Neuronal stem cell (in vitro differentiated cells): ENCODE measurements around the gene MAMLD1.

Experiments used
- DNase-seq: peaks from one replicate; pipeline ENCODE4 v3.0.0-alpha.2; 2013; ENCODE audit warnings: low spot score
- H2AFZ ChIP-seq: one replicate; pipeline ENCODE4 v1.6.1; 2013; ENCODE audit warnings: mild to moderate bottlenecking, low read length, inconsistent platforms
- H2AK5ac ChIP-seq: 2 replicates; pipeline ENCODE4 v1.6.1; 2013; ENCODE audit warnings: low read depth, mild to moderate bottlenecking, inconsistent platforms, low read length, moderate library complexity, mixed read lengths
- H2BK120ac ChIP-seq: 2 replicates; pipeline ENCODE4 v1.6.1; 2013; ENCODE audit warnings: low read depth, mild to moderate bottlenecking, inconsistent platforms, low read length, moderate library complexity, mixed read lengths
- H2BK12ac ChIP-seq: one replicate; pipeline ENCODE4 v1.6.1; 2013; ENCODE audit warnings: low read length, inconsistent platforms
- H2BK15ac ChIP-seq: 2 replicates; pipeline ENCODE4 v1.6.1; 2013; ENCODE audit warnings: mild to moderate bottlenecking, low read length, inconsistent platforms, mixed read lengths
- H2BK5ac ChIP-seq: one replicate; pipeline ENCODE4 v1.6.1; 2013; ENCODE audit warnings: inconsistent platforms, mild to moderate bottlenecking, low read length, moderate library complexity
- H3K14ac ChIP-seq: one replicate; pipeline ENCODE4 v1.6.1; 2013; ENCODE audit warnings: low read length, inconsistent platforms
- H3K18ac ChIP-seq: 2 replicates; pipeline ENCODE4 v1.6.1; 2013; ENCODE audit warnings: low read length, inconsistent platforms
- H3K23ac ChIP-seq: 2 replicates; pipeline ENCODE4 v1.6.1; 2013; ENCODE audit warnings: low read depth, mild to moderate bottlenecking, mixed read lengths, low read length, inconsistent platforms; ENCODE audit not compliant: poor library complexity
- H3K27ac ChIP-seq: replicated peaks from 3 replicates; pipeline ENCODE4 v1.5.1; 2013; ENCODE audit warnings: low read length, inconsistent platforms
- H3K27me3 ChIP-seq, 3 experiments: 2 replicates each; pipeline ENCODE4 v1.6.1; 2013; ENCODE audit warnings: low read length in 3 of 3, mild to moderate bottlenecking in 2 of 3, inconsistent platforms in 1 of 3, low read depth in 1 of 3, mixed read lengths in 1 of 3, moderate library complexity in 1 of 3; ENCODE audit not compliant: control insufficient read depth in 3 of 3, insufficient read depth in 3 of 3
- H3K36me3 ChIP-seq, 2 donors: replicated peaks in 1 of 2; 2 replicates each; pipeline ENCODE4 v1.6.1; 2013; ENCODE audit warnings: low read length in 2 of 2; ENCODE audit not compliant: control insufficient read depth in 2 of 2, insufficient read depth in 2 of 2
- H3K4ac ChIP-seq: 2 replicates; pipeline ENCODE4 v1.6.1; 2013; ENCODE audit warnings: inconsistent platforms, mild to moderate bottlenecking, low read length, moderate library complexity
- H3K4me1 ChIP-seq, 2 donors: 1 replicate in 1 of 2; 2 replicates in 1 of 2; pipeline ENCODE4 v1.6.1; 2013; ENCODE audit warnings: low read length in 2 of 2, low read depth in 1 of 2; ENCODE audit not compliant: control insufficient read depth in 2 of 2, insufficient read depth in 1 of 2
- H3K4me2 ChIP-seq: one replicate; pipeline ENCODE4 v1.6.1; 2013; ENCODE audit warnings: mild to moderate bottlenecking, low read length, inconsistent platforms; ENCODE audit not compliant: insufficient read depth, poor library complexity, severe bottlenecking
- H3K4me3 ChIP-seq, 2 donors: 2 replicates each; pipeline ENCODE4 v1.5.1; 2013; ENCODE audit warnings: low read length in 2 of 2, mild to moderate bottlenecking in 2 of 2, inconsistent platforms in 1 of 2, moderate library complexity in 1 of 2
- H3K79me1 ChIP-seq: one replicate; pipeline ENCODE4 v1.6.1; 2013; ENCODE audit warnings: low read depth, mild to moderate bottlenecking, inconsistent platforms, low read length, moderate library complexity
- H3K9ac ChIP-seq: one replicate; pipeline ENCODE4 v1.6.1; 2013; ENCODE audit warnings: mild to moderate bottlenecking, low read depth, low read length, inconsistent platforms; ENCODE audit not compliant: poor library complexity
- H3K9me3 ChIP-seq, 2 donors: replicated peaks in 1 of 2; 2 replicates each; pipeline versions ENCODE3 to v1.6.1; 2013; ENCODE audit warnings: low read length in 2 of 2, mild to moderate bottlenecking in 2 of 2, inconsistent platforms in 1 of 2, low read depth in 1 of 2, mixed read lengths in 1 of 2, moderate library complexity in 1 of 2; ENCODE audit not compliant: control insufficient read depth in 2 of 2, insufficient read depth in 1 of 2
- H4K8ac ChIP-seq: one replicate; pipeline ENCODE4 v1.6.1; 2013; ENCODE audit warnings: low read depth, mild to moderate bottlenecking, inconsistent platforms, low read length, moderate library complexity
- H4K91ac ChIP-seq: one replicate; pipeline ENCODE4 v1.6.1; 2013; ENCODE audit warnings: low read length, low read depth, mild to moderate bottlenecking, inconsistent platforms; ENCODE audit not compliant: poor library complexity
- WGBS, 2 donors: extraction: QIAGEN DNeasy Blood & Tissue Kit; methylation state at CpG; one replicate each; pipeline ENCODE4 v1.1.7; 2013; ENCODE audit warnings: missing lambda C conversion rate in 2 of 2, mixed read lengths in 1 of 2; ENCODE audit not compliant: insufficient read length in 2 of 2, insufficient replicate concordance in 1 of 2; ENCODE audit errors: extremely low coverage in 2 of 2; 5-methylcytosine and 5-hydroxymethylcytosine counted together

MAMLD1 gene

GRCh38 chrX:150551963-150552362, 188.8 kb downstream of the MAMLD1 start:
- H2BK12ac ChIP-seq = no peak overlapping the region
- no peak overlapping the region for H3K27ac ChIP-seq
- H3K23ac ChIP-seq = no peak overlapping the region
- H3K4me1 ChIP-seq = peaks cover 1 to 3% of the 10 kb centered on the region in 2 donors
- H4K8ac ChIP-seq = no peak overlapping the region
- no peak overlapping the region for H3K9ac ChIP-seq
- H2BK5ac ChIP-seq = no peak overlapping the region
- no peak overlapping the region for H2BK15ac ChIP-seq
- H2BK120ac ChIP-seq = no peak overlapping the region
- no peak for DNase-seq
- no CpG with 5 or more reads among the region's 3 CpGs for WGBS, 2 donors
- H3K14ac ChIP-seq = no peak overlapping the region
- peaks cover 0 to 8% (median 4%) of the 10 kb centered on the region in 3 experiments for H3K27me3 ChIP-seq
- H2AFZ ChIP-seq = no peak overlapping the region
- H3K36me3 ChIP-seq = no peaks in the 10 kb centered on the region
- no peaks in the 10 kb centered on the region for H3K9me3 ChIP-seq
- no peak overlapping the region for H4K91ac ChIP-seq
- no peaks in the 10 kb centered on the region for H3K79me1 ChIP-seq
- no peak overlapping the region for H2AK5ac ChIP-seq
- H3K18ac ChIP-seq = no peak overlapping the region
- H3K4me2 ChIP-seq = no peak overlapping the region
- H3K4me3 ChIP-seq = no peak overlapping the region
- no peak overlapping the region for H3K4ac ChIP-seq

DNA sequence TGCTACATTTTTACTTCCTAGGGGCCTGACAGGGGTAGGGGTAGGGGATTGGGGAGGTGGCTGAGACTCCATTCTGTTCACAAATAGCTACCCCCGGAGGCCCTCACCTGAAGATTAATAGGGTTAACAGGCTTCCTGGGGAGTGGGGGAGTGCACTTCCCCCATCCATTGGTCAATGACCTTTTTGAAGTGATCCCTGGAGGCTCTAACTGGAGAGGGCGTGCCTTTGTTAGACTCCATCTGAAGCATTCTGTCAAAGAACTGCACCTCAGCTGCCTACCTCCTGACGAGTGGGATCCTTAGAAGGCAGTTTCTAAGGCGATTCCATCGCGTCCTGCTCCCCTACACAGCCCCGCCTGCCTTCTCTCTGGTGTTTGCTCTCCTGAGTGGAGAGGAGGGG, 195.3 kb downstream of the MAMLD1 start:
- no peak overlapping the region for H3K4me3 ChIP-seq
- no peak overlapping the region for H3K4ac ChIP-seq
- WGBS, 2 donors = no CpG with 5 or more reads among the region's 7 CpGs
- H4K8ac ChIP-seq = no peak overlapping the region
- H3K9me3 ChIP-seq = no peaks in the 10 kb centered on the region
- no peaks in the 10 kb centered on the region for H3K79me1 ChIP-seq
- H2AK5ac ChIP-seq = no peak overlapping the region
- no peak overlapping the region for H3K14ac ChIP-seq
- H3K36me3 ChIP-seq = no peaks in the 10 kb centered on the region
- no peak overlapping the region for H3K9ac ChIP-seq
- H3K27ac ChIP-seq = no peak overlapping the region
- DNase-seq = no peak
- peaks cover 0 to 3% of the 10 kb centered on the region in 2 donors for H3K4me1 ChIP-seq
- no peak overlapping the region for H2BK5ac ChIP-seq
- no peak overlapping the region for H2BK120ac ChIP-seq
- no peak overlapping the region for H3K18ac ChIP-seq
- no peak overlapping the region for H2BK15ac ChIP-seq
- peak overlapping the region; percentile 71 for H2AFZ ChIP-seq
- H3K4me2 ChIP-seq = peak overlapping the region; percentile 25
- H3K23ac ChIP-seq = no peak overlapping the region
- no peaks in the 10 kb centered on the region for H3K27me3 ChIP-seq
- H2BK12ac ChIP-seq = no peak overlapping the region
- no peak overlapping the region for H4K91ac ChIP-seq
